Measurements from ENCODE around the gene GNL2.

DNA sequence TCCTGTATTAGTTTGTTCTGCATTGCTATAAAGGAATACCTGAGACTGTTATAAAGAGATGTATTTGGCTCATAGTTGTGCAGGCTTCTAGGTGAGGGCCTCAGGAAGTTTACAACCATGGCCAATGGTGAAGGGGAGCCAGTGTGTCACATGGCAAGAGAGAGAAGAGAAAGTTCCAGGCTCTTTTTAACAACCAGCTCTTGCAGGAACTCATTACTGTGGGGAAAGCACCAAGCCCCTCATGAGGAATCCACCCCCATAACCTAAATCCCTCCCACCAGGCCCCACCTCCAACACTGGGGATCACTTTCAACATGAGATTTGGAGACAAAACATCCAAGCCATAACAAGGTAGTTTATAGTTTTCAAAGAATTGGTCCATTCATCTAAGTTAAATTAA is 76.1 kb downstream of the GNL2 start:
- TF ChIP-seq, protein P1, sequence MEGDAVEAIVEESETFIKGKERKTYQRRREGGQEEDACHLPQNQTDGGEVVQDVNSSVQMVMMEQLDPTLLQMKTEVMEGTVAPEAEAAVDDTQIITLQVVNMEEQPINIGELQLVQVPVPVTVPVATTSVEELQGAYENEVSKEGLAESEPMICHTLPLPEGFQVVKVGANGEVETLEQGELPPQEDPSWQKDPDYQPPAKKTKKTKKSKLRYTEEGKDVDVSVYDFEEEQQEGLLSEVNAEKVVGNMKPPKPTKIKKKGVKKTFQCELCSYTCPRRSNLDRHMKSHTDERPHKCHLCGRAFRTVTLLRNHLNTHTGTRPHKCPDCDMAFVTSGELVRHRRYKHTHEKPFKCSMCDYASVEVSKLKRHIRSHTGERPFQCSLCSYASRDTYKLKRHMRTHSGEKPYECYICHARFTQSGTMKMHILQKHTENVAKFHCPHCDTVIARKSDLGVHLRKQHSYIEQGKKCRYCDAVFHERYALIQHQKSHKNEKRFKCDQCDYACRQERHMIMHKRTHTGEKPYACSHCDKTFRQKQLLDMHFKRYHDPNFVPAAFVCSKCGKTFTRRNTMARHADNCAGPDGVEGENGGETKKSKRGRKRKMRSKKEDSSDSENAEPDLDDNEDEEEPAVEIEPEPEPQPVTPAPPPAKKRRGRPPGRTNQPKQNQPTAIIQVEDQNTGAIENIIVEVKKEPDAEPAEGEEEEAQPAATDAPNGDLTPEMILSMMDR (IDR thresholded peaks at IDR 0.05; ENCODE audit: low read depth, low read length): no peak
- TF ChIP-seq EZH2phosphoT487 (IDR thresholded peaks at IDR 0.05; ENCODE audit: low read depth): no peak

Measured in OCI-LY3 (cell line).